GM15510 (cell line): ENCODE measurements around the gene BAZ1B.

ENCODE experiments used
- POLR2A ChIP-seq: IDR thresholded peaks from 3 replicates; pipeline ENCODE4 v1.6.1; 2011; ENCODE audit warnings: borderline replicate concordance; ENCODE audit not compliant: insufficient read length; ENCODE audit errors: extremely low read depth

BAZ1B gene

GRCh38 chr7:73443548-73444255, 78.4 kb downstream of the BAZ1B start:
- TF ChIP-seq POLR2A, result no peak

- TF ChIP-seq POLR2A, result no peak
Observed at GRCh38 chr7:73442903-73443500, 79.1 kb downstream of the BAZ1B start.

GRCh38 chr7:73442222-73442902, 79.7 kb downstream of the BAZ1B start:
- TF ChIP-seq POLR2A, result no peak

- TF ChIP-seq POLR2A, result no peak
Observed at GRCh38 chr7:73439410-73439704, 82.7 kb downstream of the BAZ1B start.

- no peak for TF ChIP-seq POLR2A
Observed at GRCh38 chr7:73438547-73439409, 83.3 kb downstream of the BAZ1B start.

- no peak for TF ChIP-seq POLR2A
Observed at GRCh38 chr7:73437621-73438416, 84.3 kb downstream of the BAZ1B start.

- TF ChIP-seq POLR2A, result no peak
Observed at GRCh38 chr7:73437091-73437490, 85.0 kb downstream of the BAZ1B start.

GRCh38 chr7:73436031-73436929, 85.8 kb downstream of the BAZ1B start:
- no peak for TF ChIP-seq POLR2A

- no peak for TF ChIP-seq POLR2A
Observed at GRCh38 chr7:73435471-73436009, 86.6 kb downstream of the BAZ1B start.

GRCh38 chr7:73434701-73435069, 87.4 kb downstream of the BAZ1B start:
- TF ChIP-seq POLR2A, result no peak

- TF ChIP-seq POLR2A, result no peak
Observed at GRCh38 chr7:73433924-73434700, 88.0 kb downstream of the BAZ1B start.

- no peak for TF ChIP-seq POLR2A
Observed at GRCh38 chr7:73432676-73433075, 89.4 kb downstream of the BAZ1B start.
